ENCODE results near the gene RCC1. TPM values are rescaled to one million over a fixed set of nuclear protein-coding genes. Genes with fewer than 3 reads are reported as not detected.
"Not testable (repeated sequence)": the region's sequence is repeated elsewhere in the genome, so short reads cannot be mapped to it uniquely, and the experiment has no call there.

The RCC1 gene
- total and polyA plus RNA-seq, 2 experiments from 2014 or later = 15.7 to 37.3 TPM

- WGBS (ENCODE audit: low lambda C conversion rate, missing lambda C conversion rate) = 1% methylated on average over 68 of the region's 75 CpGs
Measured at GRCh38 chr1:28581531-28582247, 75.8 kb downstream of the RCC1 start.

GRCh38 chr1:28582248-28582615, 76.4 kb downstream of the RCC1 start:
- Histone ChIP-seq H3K4me2 (peak overlapping the region; percentile 93), H3K9me2 (replicated peaks; ENCODE audit: insufficient read depth) (no peaks in the 10 kb centered on the region), H3K27ac (peak overlapping the region; percentile 87), H4K20me1 (ENCODE audit: insufficient read depth, poor library complexity, severe bottlenecking) (peaks cover 34% of the 10 kb centered on the region), H3K27me3 (no peaks in the 10 kb centered on the region), H3K4me1 (ENCODE audit: insufficient read depth) (peaks cover 19% of the 10 kb centered on the region), H3K9me3 (ENCODE audit: low read depth) (no peaks in the 10 kb centered on the region), H3K36me3 (replicated peaks; ENCODE audit: insufficient read depth, low read depth) (no peaks in the 10 kb centered on the region), H2AFZ (peak overlapping the region; percentile 90), H3K4me3 (peak overlapping the region; percentile 97), H3K79me2 (peaks cover 27% of the 10 kb centered on the region)
- 8% methylated on average over 10 of the region's 10 CpGs for WGBS (ENCODE audit: low lambda C conversion rate, missing lambda C conversion rate)
- no peak for DNase-seq (ENCODE audit: low spot score)
- TF ChIP-seq EZH2 (IDR thresholded peaks at IDR 0.05; ENCODE audit: borderline replicate concordance) = no peak

More at GRCh38 chr1:28581531-28582247, 75.8 kb downstream of the RCC1 start:
- Histone ChIP-seq H4K20me1 (ENCODE audit: insufficient read depth, poor library complexity, severe bottlenecking) (peaks cover 34% of the 10 kb centered on the region), H3K4me3 (peak overlapping the region; percentile 97), H3K4me1 (ENCODE audit: insufficient read depth) (peaks cover 19% of the 10 kb centered on the region), H3K79me2 (peaks cover 27% of the 10 kb centered on the region), H3K36me3 (replicated peaks; ENCODE audit: insufficient read depth, low read depth) (no peaks in the 10 kb centered on the region), H3K9me2 (replicated peaks; ENCODE audit: insufficient read depth) (no peaks in the 10 kb centered on the region), H2AFZ (peak overlapping the region; percentile 90), H3K9me3 (ENCODE audit: low read depth) (no peaks in the 10 kb centered on the region), H3K4me2 (peak overlapping the region; percentile 93), H3K27me3 (no peaks in the 10 kb centered on the region), H3K27ac (peak overlapping the region; percentile 87)
- DNase-seq (ENCODE audit: low spot score) = peak; percentile 97
- no peak for TF ChIP-seq EZH2 (IDR thresholded peaks at IDR 0.05; ENCODE audit: borderline replicate concordance)
- no peak for TF ChIP-seq EZH2phosphoT487 (IDR thresholded peaks at IDR 0.05; ENCODE audit: low read depth, severe bottlenecking, unreplicated experiment)
- TF ChIP-seq, protein P1, sequence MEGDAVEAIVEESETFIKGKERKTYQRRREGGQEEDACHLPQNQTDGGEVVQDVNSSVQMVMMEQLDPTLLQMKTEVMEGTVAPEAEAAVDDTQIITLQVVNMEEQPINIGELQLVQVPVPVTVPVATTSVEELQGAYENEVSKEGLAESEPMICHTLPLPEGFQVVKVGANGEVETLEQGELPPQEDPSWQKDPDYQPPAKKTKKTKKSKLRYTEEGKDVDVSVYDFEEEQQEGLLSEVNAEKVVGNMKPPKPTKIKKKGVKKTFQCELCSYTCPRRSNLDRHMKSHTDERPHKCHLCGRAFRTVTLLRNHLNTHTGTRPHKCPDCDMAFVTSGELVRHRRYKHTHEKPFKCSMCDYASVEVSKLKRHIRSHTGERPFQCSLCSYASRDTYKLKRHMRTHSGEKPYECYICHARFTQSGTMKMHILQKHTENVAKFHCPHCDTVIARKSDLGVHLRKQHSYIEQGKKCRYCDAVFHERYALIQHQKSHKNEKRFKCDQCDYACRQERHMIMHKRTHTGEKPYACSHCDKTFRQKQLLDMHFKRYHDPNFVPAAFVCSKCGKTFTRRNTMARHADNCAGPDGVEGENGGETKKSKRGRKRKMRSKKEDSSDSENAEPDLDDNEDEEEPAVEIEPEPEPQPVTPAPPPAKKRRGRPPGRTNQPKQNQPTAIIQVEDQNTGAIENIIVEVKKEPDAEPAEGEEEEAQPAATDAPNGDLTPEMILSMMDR (IDR thresholded peaks at IDR 0.05; ENCODE audit: poor library complexity) = no peak

GRCh38 chr1:28586585-28587391, 80.9 kb downstream of the RCC1 start:
- H3K27ac ChIP-seq; H3K4me1 ChIP-seq (ENCODE audit: insufficient read depth); H3K9me3 ChIP-seq (ENCODE audit: low read depth); H3K9me2 ChIP-seq (replicated peaks; ENCODE audit: insufficient read depth); H3K36me3 ChIP-seq (replicated peaks; ENCODE audit: insufficient read depth, low read depth); H2AFZ ChIP-seq; H3K4me2 ChIP-seq; H3K79me2 ChIP-seq; H4K20me1 ChIP-seq (ENCODE audit: insufficient read depth, poor library complexity, severe bottlenecking); H3K4me3 ChIP-seq; H3K27me3 ChIP-seq; DNase-seq (ENCODE audit: low spot score): not testable (repeated sequence)
- 91% methylated on average over 19 of the region's 19 CpGs for WGBS (ENCODE audit: low lambda C conversion rate, missing lambda C conversion rate)

Small RNAs within 50 kb of the gene (small RNA-seq; reads per million reads assigned to genes)
- gene RNU6ATAC27P = not detected
- not detected for gene SNORA16A
- not detected for gene SNORA44
- gene SNORA61 = not detected
- not detected for gene SNORA73A
- 51.3 reads per million, percentile 97 among the genes with 10 or more reads in this experiment for gene SNORA73B
- gene SNORD99 = 53,150 reads per million, percentile 100 among the genes with 10 or more reads in this experiment

Other genes with a start within 250 kb of the RCC1 start
- gene SESN2, start 246.5 kb upstream of the RCC1 start, total RNA-seq = 40.2 and 40.8 TPM in 2 replicates
- gene SESN2, start 246.5 kb upstream of the RCC1 start, polyA plus RNA-seq = 39.1 and 50.7 TPM in 2 replicates
- gene MED18, start 177.0 kb upstream of the RCC1 start, total RNA-seq = 17.1 and 26.0 TPM in 2 replicates
- gene MED18, start 177.0 kb upstream of the RCC1 start, polyA plus RNA-seq = 13.2 and 14.7 TPM in 2 replicates
- 18.5 and 21.5 TPM in 2 replicates for gene PHACTR4, start 136.3 kb upstream of the RCC1 start, total RNA-seq
- 19.1 and 22.1 TPM in 2 replicates for gene PHACTR4, start 136.3 kb upstream of the RCC1 start, polyA plus RNA-seq
- gene TRNAU1AP, start 47.0 kb downstream of the RCC1 start, total RNA-seq = 10.0 and 17.4 TPM in 2 replicates
- 18.8 and 19.1 TPM in 2 replicates for gene TRNAU1AP, start 47.0 kb downstream of the RCC1 start, polyA plus RNA-seq
- gene RAB42, start 86.2 kb downstream of the RCC1 start, total RNA-seq = 19.4 and 23.6 TPM in 2 replicates
- gene RAB42, start 86.2 kb downstream of the RCC1 start, polyA plus RNA-seq = 8.6 and 10.3 TPM in 2 replicates
- gene TAF12, start 137.0 kb downstream of the RCC1 start, total RNA-seq = 22.9 and 26.5 TPM in 2 replicates
- gene TAF12, start 137.0 kb downstream of the RCC1 start, polyA plus RNA-seq = 35.0 and 35.2 TPM in 2 replicates
- gene RNU11, start 142.6 kb downstream of the RCC1 start, total RNA-seq = not detected in 2 replicates
- not detected in 2 replicates for gene RNU11, start 142.6 kb downstream of the RCC1 start, polyA plus RNA-seq
- 9.2 and 10.6 TPM in 2 replicates for gene GMEB1, start 162.7 kb downstream of the RCC1 start, total RNA-seq
- 7.0 and 7.6 TPM in 2 replicates for gene GMEB1, start 162.7 kb downstream of the RCC1 start, polyA plus RNA-seq
- gene YTHDF2, start 230.9 kb downstream of the RCC1 start, total RNA-seq = 71.9 and 87.3 TPM in 2 replicates
- gene YTHDF2, start 230.9 kb downstream of the RCC1 start, polyA plus RNA-seq = 66.8 and 83.3 TPM in 2 replicates